Activated T-helper 17 cell treated with anti-CD3 and anti-CD28 coated beads, Interleukin-2, amount 50 U/mL, for 72 hours (primary cell): Measurements from ENCODE around the gene KDM3B. TPM values are rescaled to one million over a fixed set of nuclear protein-coding genes. Genes with fewer than 3 reads are reported as not detected.
A peak's percentile ranks its signal among the peaks of the same experiment; 100 is the strongest.

Source experiments
- ATAC-seq: fragments of 150-1000 bp; cut with Tn5 transposase; replicated peaks from 2 replicates; pipeline ENCODE4 v1.10.0; 2021; ENCODE audit warnings: mild to moderate bottlenecking, moderate library complexity
- H3K27ac Mint-ChIP-seq: one replicate; pipeline ENCODE4 v1.8.0; 2022; ENCODE audit warnings: mixed read lengths
- H3K27me3 Mint-ChIP-seq: one replicate; pipeline ENCODE4 v1.8.0; 2022; ENCODE audit warnings: mixed read lengths
- H3K36me3 Mint-ChIP-seq: one replicate; pipeline ENCODE4 v1.8.0; 2022; ENCODE audit warnings: low read depth, mild to moderate bottlenecking, mixed read lengths
- H3K4me1 Mint-ChIP-seq: one replicate; pipeline ENCODE4 v1.8.0; 2022; ENCODE audit warnings: mixed read lengths
- H3K4me3 Mint-ChIP-seq: one replicate; pipeline ENCODE4 v1.8.0; 2022; ENCODE audit warnings: mild to moderate bottlenecking, mixed read lengths
- H3K9me3 Mint-ChIP-seq: one replicate; pipeline ENCODE4 v1.8.0; 2022; ENCODE audit warnings: mixed read lengths
- total RNA-seq, 2 donors: library from RNA; stranded (reverse); gene quantifications; one replicate each; pipeline ENCODE4 v1.2.3, GENCODE V29; 2022

Gene KDM3B
- total RNA-seq, 2 donors from 2014 or later, result 42.1 to 51.4 TPM

DNA sequence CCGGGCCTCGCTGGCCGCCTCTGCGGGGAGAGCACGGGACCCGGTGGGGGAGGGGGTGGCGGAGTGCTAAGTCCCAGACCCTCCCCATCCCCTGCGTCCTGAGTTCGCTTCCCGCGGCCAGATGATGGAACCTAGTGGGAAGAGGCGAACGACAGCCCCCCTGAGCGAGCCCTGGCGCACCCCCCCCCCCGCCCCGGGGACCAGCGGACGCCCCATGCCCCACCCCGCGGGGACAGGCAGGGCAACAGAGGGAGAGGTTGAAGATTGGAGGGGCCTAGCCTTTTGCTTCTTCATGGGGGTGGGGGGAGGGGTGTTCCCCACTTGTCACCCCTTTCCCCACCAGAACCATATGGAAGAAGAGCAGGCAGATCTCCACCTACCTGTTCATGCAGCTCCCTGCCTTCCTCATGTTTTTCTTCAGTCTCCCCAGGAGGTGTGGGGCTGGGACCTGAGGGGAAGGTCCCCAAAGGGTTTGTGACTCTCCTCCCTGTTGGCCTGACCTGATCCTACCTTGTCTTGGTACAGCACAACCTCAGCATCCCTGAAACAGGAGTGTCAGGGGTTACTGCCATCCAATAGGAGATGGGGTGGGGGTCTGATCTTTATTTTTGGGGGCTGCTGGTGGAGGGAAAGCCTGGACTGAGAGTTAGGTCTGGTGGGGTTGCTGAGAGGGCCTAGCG lies 13.9 kb upstream of the KDM3B start:
- Mint-ChIP-seq H3K36me3 (peaks cover 40% of the 10 kb centered on the region), H3K9me3 (no peaks in the 10 kb centered on the region), H3K4me1 (peaks cover 18% of the 10 kb centered on the region), H3K27ac (peak overlapping the region; percentile 97), H3K4me3 (peak overlapping the region; percentile 83), H3K27me3 (no peaks in the 10 kb centered on the region)
- ATAC-seq, result peak; percentile 5

DNA sequence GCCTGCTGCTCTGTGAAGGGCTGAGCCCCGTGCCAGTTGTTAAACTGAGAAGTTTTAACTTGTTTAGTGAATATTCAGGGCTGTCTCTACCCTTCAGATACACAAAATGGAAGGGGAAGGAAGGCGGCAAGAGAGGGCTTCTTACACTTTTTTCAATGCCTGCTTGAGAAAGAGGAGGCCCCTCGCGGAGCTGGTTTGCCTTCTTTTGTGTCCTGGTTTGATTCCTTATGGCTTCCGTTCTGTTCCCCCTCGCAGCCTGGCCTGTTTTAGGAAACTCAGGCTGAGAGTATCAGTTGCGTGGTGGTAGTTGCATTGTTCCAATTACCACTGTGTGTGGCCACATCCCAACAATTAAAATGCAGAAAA lies 13.4 kb upstream of the KDM3B start:
- Mint-ChIP-seq H3K9me3 (no peaks in the 10 kb centered on the region), H3K4me1 (peaks cover 18% of the 10 kb centered on the region), H3K4me3 (peak overlapping the region; percentile 83), H3K36me3 (peaks cover 45% of the 10 kb centered on the region), H3K27ac (peak overlapping the region; percentile 91), H3K27me3 (no peaks in the 10 kb centered on the region)
- no peak for ATAC-seq

DNA sequence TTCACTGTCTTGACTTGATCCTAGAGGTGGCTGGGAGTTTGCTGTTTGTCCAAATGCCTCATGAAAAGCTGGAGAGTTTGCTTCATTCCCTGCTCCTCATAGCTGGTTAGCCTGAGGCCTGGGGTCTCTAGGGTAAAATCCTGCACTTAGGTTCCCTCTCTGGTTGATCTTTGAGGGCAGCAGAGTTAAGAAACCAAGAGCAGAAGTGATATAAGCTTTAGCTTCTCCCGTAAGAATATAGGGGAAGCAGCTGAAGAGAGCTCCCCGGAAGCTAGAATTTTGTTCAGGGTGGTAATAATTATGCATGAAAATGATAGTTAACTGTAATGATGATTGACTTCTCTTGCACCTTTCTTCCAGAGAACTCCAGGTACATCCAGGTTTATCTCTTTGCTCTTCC lies 13.0 kb upstream of the KDM3B start:
- peaks cover 49% of the 10 kb centered on the region for H3K36me3 Mint-ChIP-seq
- peak overlapping the region; percentile 83 for H3K4me3 Mint-ChIP-seq
- no peak for ATAC-seq
- H3K27me3 Mint-ChIP-seq, result no peaks in the 10 kb centered on the region
- H3K4me1 Mint-ChIP-seq, result peaks cover 18% of the 10 kb centered on the region
- no peaks in the 10 kb centered on the region for H3K9me3 Mint-ChIP-seq
- H3K27ac Mint-ChIP-seq, result peak overlapping the region; percentile 91

DNA sequence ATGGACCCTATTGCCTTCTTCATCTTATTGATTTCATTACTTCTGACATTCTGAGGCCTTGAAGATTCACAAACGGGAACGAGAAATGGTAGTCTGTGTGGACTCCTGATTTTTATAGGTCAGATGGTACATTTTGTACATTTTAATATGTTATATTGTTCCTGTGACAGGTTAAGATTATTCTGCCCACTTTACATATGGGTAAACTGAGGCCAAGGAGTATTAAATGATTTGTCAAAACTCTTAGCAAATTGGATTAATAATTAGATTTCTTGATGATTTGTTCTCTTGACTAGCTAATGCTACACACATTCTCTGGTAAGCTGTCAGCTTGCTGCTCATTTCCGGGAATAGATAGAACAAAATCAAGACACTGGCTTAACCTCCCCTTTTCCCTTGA lies 12.5 kb upstream of the KDM3B start:
- no peaks in the 10 kb centered on the region for H3K27me3 Mint-ChIP-seq
- peak overlapping the region; percentile 83 for H3K4me3 Mint-ChIP-seq
- H3K4me1 Mint-ChIP-seq, result peaks cover 18% of the 10 kb centered on the region
- H3K9me3 Mint-ChIP-seq, result no peaks in the 10 kb centered on the region
- H3K36me3 Mint-ChIP-seq, result peaks cover 55% of the 10 kb centered on the region
- ATAC-seq, result no peak
- no peak overlapping the region for H3K27ac Mint-ChIP-seq

DNA sequence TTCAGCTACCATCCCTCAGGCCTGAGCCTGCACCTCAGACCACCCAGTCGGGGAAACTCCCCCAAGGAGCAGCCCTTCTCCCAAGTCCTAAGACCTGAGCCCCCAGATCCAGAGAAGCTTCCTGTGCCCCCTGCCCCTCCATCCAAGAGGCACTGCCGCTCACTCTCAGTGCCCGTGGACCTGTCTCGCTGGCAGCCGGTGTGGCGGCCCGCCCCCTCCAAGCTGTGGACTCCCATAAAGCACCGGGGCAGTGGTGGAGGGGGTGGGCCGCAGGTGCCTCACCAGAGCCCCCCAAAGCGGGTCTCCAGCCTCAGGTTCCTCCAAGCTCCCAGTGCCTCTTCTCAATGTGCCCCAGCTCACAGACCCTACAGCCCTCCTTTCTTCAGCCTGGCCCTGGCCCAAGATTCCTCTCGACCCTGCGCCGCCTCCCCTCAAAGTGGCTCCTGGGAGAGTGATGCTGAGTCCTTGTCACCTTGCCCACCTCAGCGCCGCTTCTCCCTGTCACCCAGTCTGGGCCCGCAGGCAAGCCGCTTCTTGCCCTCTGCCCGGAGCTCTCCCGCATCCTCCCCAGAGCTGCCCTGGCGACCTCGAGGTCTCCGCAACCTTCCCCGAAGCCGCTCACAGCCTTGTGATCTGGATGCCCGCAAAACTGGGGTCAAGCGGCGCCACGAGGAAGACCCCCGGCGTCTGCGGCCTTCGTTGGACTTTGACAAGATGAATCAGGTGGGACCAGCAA lies 7.4 kb upstream of the KDM3B start:
- no peak for ATAC-seq
- H3K27me3 Mint-ChIP-seq, result no peaks in the 10 kb centered on the region
- H3K27ac Mint-ChIP-seq, result no peak overlapping the region
- no peak overlapping the region for H3K4me3 Mint-ChIP-seq
- H3K36me3 Mint-ChIP-seq, result peaks cover 76% of the 10 kb centered on the region
- H3K9me3 Mint-ChIP-seq, result no peaks in the 10 kb centered on the region
- H3K4me1 Mint-ChIP-seq, result peaks cover 11% of the 10 kb centered on the region

DNA sequence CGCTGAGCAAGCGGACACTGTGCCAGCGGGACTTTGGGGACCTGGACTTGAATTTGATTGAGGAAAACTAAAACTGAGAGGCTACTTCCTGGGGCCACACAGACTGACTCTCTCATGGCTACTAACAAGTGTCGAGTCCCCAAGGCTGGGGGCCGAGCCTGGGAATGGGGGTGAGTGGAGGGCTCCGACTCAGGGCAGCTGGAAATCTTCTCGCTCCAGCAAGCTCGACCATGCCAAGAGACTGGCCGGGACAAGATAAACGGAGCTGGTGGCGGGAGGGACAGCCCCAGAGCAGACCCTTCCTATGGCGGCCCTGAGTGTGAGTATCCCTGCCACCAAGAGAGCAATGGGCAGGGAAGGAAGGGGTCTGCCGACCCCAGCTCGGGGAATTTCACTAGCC lies 5.6 kb upstream of the KDM3B start:
- peaks cover 15% of the 10 kb centered on the region for H3K4me1 Mint-ChIP-seq
- H3K27me3 Mint-ChIP-seq, result no peaks in the 10 kb centered on the region
- ATAC-seq, result no peak
- peaks cover 69% of the 10 kb centered on the region for H3K36me3 Mint-ChIP-seq
- peaks cover 3% of the 10 kb centered on the region for H3K9me3 Mint-ChIP-seq
- H3K4me3 Mint-ChIP-seq, result no peak overlapping the region
- no peak overlapping the region for H3K27ac Mint-ChIP-seq

DNA sequence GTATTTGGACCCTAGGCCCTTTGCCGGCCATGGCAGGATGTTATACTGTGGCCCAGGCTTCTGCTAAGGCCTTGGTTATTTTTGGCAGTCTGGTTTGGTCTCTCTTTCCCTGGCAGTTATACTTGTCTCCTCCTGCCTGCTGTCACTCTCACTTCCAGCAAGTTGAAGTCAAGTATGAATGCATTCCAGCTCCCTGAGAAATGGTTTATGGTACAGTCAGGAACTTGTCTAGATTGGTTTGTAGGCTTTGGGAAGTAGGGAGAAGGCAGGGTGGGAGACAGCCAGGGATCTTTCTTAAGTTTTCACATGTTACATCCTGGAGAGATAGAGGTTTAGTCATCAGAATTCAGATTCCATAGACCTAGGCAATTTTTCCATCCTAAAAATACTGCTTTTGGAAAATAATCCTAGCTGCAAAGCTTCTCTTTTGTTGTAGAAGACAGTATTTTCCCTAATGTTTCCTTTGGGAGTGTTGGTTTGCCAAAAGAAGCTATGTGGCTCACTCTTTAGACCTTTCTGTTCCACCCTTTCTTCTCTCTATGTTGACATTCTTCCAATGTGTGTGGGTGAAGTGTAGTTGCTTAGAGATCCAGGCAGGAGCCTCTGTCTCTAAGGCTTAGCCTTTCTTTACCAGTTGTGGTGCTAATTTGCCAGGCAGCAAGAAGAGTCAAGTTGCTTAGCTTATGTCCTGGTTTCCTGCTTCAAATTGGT lies 2.5 kb upstream of the KDM3B start:
- H3K4me1 Mint-ChIP-seq, result peaks cover 28% of the 10 kb centered on the region
- peaks cover 6% of the 10 kb centered on the region for H3K9me3 Mint-ChIP-seq
- H3K4me3 Mint-ChIP-seq, result no peak overlapping the region
- peaks cover 52% of the 10 kb centered on the region for H3K36me3 Mint-ChIP-seq
- peak overlapping the region; percentile 56 for H3K27ac Mint-ChIP-seq
- ATAC-seq, result no peak
- no peaks in the 10 kb centered on the region for H3K27me3 Mint-ChIP-seq

DNA sequence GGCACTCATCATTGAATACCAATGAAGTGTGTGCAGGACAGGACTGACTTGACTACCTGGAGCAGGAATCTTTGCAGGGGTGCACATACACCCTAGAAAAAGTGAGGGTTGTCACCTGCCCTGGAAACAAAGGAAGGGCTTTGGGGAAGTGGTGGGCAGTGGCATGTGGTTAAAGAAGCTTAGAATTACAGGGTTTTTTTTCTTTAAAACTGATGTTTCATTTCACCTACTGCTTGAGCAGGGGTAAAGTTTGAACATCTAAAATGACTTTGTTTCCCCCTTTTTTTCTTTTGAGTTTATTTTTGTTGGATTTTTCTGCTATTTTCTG lies 2.0 kb upstream of the KDM3B start:
- no peak for ATAC-seq
- Mint-ChIP-seq H3K4me3 (no peak overlapping the region), H3K27ac (peak overlapping the region; percentile 56), H3K4me1 (peaks cover 33% of the 10 kb centered on the region), H3K36me3 (peaks cover 46% of the 10 kb centered on the region), H3K9me3 (peaks cover 6% of the 10 kb centered on the region), H3K27me3 (no peaks in the 10 kb centered on the region)

DNA sequence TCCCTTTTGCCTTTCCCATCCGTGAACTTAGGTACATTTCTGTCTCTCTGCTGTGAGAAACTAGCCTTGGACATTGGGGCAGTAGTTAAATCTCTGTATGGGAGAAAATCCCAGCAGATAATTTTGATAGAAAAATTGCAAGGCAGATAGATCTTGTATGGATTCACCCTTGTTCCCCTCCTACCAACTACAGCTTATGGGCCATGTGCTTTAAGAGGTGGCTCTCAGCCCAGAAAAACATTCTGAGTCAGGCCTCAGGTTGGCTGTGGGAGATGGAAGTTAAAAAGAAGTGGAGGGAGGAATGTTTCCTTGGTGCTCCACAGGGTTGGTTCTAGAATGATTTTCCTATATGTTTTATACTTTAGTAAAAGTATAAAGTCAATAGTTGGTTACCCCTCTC lies 1.4 kb upstream of the KDM3B start:
- H3K9me3 Mint-ChIP-seq, result peaks cover 6% of the 10 kb centered on the region
- H3K27ac Mint-ChIP-seq, result peak overlapping the region; percentile 56
- H3K27me3 Mint-ChIP-seq, result no peaks in the 10 kb centered on the region
- peaks cover 36% of the 10 kb centered on the region for H3K4me1 Mint-ChIP-seq
- ATAC-seq, result no peak
- H3K36me3 Mint-ChIP-seq, result peaks cover 41% of the 10 kb centered on the region
- no peak overlapping the region for H3K4me3 Mint-ChIP-seq

DNA sequence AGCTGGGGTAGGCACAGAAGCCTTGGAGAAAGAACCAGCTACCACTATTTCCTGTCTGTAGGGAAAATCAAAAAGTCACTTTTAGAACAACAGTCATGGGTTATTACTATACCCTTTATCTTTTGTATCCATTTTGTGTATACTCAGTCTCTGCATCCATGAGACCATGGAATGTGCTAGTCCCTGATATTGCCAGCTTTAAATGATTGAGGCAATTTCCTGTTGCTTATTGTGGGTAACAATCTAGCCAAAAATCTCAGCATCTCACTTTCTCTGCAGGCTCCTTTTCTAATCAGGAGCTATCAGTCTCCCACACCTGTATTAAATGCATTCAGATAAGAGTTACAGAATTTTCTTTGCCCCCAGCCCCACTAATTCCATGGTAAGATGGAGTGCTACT lies 968 bp upstream of the KDM3B start:
- no peaks in the 10 kb centered on the region for H3K27me3 Mint-ChIP-seq
- H3K9me3 Mint-ChIP-seq, result peaks cover 6% of the 10 kb centered on the region
- H3K27ac Mint-ChIP-seq, result peak overlapping the region; percentile 80
- peaks cover 36% of the 10 kb centered on the region for H3K36me3 Mint-ChIP-seq
- peak overlapping the region; percentile 72 for H3K4me3 Mint-ChIP-seq
- ATAC-seq, result no peak
- H3K4me1 Mint-ChIP-seq, result peaks cover 36% of the 10 kb centered on the region

DNA sequence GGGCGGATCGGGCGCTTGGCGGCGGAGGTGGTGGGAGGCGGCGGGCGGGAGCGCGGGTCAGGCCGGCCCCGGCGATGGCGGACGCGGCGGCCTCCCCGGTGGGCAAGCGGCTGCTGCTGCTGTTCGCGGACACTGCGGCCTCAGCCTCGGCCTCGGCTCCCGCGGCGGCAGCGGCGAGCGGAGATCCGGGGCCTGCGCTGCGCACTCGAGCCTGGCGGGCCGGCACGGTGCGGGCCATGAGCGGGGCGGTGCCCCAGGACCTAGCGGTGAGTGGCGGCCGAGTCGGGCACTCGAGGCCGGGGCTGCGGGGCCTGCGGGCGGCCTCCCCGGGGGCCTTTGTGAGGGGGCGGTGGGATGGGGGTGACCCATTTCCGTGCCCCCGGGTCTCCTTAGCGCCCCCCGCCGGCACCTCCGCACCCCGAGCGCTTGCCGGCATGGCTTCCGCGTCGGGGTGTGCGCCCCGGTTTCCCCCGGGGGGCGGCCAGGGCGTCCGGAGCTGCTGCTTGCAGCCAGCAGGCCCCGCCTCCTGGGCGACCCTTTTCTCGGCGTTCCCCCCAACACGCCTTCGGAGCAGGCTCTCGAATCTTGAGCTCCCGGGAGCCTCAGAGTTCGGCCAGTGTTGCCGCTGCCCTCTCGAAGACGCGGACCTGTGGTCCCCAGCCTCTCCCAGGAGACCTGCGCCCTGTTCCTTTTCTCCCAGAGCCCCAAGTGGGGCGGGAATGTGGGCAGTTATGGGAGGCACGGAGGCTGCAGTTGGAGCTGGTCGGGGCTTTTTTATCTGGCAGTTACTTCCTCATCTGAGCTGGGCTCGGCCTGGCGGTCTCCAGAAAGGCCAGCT lies 456 bp downstream of the KDM3B start:
- H3K27me3 Mint-ChIP-seq, result no peaks in the 10 kb centered on the region
- peaks cover 6% of the 10 kb centered on the region for H3K9me3 Mint-ChIP-seq
- H3K27ac Mint-ChIP-seq, result peak overlapping the region; percentile 95

DNA sequence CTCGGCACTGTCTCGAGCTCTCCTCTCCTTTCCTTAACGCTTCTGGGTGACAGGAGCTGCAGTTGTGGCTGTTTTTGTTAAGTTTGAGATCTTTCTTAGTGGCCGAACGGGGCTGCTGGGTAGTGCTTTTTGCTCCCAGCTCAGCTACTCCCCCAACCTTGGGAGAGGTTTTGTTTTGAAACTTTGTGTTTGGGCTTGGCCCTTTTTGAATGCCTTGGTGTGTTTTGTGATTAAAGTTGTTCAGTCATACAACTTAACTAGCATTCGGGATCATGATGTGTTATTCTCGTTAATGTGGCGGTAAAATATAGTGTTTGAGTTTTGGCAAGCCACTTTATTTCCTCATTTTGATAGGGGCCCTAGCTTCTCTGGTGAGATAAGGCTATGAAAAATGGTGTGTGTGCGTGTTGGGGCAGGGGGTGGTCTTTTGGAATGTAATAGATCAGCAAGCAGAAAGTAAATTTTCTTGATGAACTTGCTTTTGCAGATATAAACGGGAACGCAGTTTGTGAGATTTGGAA lies 1.1 kb downstream of the KDM3B start:
- H3K27me3 Mint-ChIP-seq, result no peaks in the 10 kb centered on the region
- peaks cover 21% of the 10 kb centered on the region for H3K36me3 Mint-ChIP-seq
- H3K27ac Mint-ChIP-seq, result peak overlapping the region; percentile 95
- peaks cover 36% of the 10 kb centered on the region for H3K4me1 Mint-ChIP-seq
- ATAC-seq, result no peak
- H3K9me3 Mint-ChIP-seq, result peaks cover 6% of the 10 kb centered on the region
- H3K4me3 Mint-ChIP-seq, result peak overlapping the region; percentile 98

More for the DNA sequence above, 456 bp downstream of the KDM3B start:
- peak; percentile 54 for ATAC-seq
- Mint-ChIP-seq H3K36me3 (peaks cover 22% of the 10 kb centered on the region), H3K4me3 (peak overlapping the region; percentile 98), H3K4me1 (peaks cover 36% of the 10 kb centered on the region)

DNA sequence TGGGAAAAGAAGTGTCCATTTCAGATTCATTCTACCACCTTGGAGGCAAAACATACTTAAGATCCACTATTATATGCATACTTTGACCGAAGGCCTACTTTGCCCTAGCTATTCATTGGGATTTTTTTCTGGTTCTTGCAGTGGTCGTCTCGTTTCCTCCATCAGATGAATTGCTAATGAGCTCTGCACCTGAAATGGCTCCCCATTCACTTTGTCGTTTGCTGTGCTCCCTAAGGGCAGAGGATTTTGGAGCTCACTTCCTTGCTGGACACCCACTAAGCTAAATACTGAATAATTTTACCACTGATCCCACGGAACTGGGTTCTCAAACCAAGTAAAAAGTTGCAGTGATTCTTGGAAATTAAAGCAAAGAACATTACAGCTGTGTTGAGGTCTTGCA lies 1.9 kb downstream of the KDM3B start:
- Mint-ChIP-seq H3K4me1 (peaks cover 37% of the 10 kb centered on the region), H3K27ac (peak overlapping the region; percentile 95), H3K27me3 (no peaks in the 10 kb centered on the region), H3K9me3 (peaks cover 6% of the 10 kb centered on the region), H3K4me3 (peak overlapping the region; percentile 98), H3K36me3 (peaks cover 21% of the 10 kb centered on the region)
- ATAC-seq, result no peak

DNA sequence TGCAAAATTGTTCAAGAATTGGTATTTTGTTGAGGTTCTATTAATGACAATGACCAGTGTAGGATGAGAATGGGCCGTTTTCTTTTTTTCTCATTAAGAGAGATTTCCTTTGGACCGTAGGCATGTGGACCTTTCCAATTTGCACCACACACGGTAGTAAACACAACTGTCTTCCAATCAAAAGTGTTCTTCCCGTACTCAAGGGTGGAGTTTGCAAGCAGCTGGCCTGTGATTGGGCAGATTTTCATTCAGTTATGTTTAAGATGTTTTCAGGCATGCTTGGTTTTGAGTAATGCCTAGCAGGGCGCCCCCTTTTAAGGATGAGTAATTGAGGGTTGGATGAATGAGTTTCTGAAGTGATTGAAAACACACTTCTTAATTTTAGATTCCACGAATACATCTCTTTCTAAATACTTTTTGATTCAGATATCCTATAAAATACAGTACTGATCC lies 2.5 kb downstream of the KDM3B start:
- peak overlapping the region; percentile 98 for H3K4me3 Mint-ChIP-seq
- ATAC-seq, result peak; percentile 81
- H3K9me3 Mint-ChIP-seq, result peaks cover 6% of the 10 kb centered on the region
- peaks cover 39% of the 10 kb centered on the region for H3K4me1 Mint-ChIP-seq
- H3K36me3 Mint-ChIP-seq, result peaks cover 21% of the 10 kb centered on the region
- H3K27ac Mint-ChIP-seq, result peak overlapping the region; percentile 95
- H3K27me3 Mint-ChIP-seq, result no peaks in the 10 kb centered on the region
